ENCODE measurements around the gene SLAMF7. TPM values are rescaled to one million over a fixed set of nuclear protein-coding genes. Genes with fewer than 3 reads are reported as not detected.

The SLAMF7 gene, protein sequence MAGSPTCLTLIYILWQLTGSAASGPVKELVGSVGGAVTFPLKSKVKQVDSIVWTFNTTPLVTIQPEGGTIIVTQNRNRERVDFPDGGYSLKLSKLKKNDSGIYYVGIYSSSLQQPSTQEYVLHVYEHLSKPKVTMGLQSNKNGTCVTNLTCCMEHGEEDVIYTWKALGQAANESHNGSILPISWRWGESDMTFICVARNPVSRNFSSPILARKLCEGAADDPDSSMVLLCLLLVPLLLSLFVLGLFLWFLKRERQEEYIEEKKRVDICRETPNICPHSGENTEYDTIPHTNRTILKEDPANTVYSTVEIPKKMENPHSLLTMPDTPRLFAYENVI
- not detected in 2 replicates for total RNA-seq

GRCh38 chr1:160739098-160739511, at the start of gene SLAMF7:
TSS of gene SLAMF7 (plus strand) at chr1:160739247. CDS start at chr1:160739302, 55 bp downstream.

DNA sequence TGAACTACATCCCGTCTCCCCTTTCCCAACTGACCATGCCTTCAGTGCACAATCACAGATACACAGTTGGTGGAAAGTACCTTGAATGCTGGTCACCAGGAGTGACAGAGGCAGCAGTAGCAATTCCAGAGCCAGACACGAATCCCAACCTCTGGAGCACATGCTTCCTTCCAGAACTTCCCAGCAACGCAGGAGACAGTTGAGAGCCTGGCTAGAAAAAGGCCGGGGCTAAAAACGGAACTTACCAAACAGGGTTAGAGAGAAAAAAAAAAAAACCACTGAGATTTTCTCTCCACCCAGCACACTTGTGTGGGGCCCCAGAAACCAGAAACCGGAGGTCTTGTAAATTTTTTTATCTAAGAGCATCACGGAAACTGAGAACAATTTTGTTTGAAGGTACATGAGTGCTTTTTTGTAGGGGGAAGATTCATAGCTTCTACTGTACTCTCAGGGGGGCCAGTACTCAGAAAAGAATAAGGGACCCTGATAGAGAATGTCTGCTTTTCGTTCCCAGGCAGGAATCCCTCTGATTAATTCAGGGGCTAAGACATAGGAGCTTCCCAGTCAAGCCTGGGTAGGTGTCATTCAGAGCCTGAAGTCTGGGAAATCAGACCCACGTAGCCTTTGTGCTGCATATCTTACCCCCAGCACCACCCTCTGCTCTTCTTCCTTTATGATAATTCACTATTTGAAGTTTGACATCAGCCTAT, 27.3 kb upstream of the SLAMF7 start, which contains the start of gene CD48:
Gene CD48 (minus strand): TSS at position 221 of the 710 bp plus-strand sequence. CDS start 59 bp downstream, at position 162.

GRCh38 chr1:160795951-160796383, 56.9 kb downstream of the SLAMF7 start, which contains the start of gene LY9:
TSS of gene LY9 (plus strand) at chr1:160796174. CDS start at chr1:160796188, 14 bp downstream.

Other genes starting within 250 kb of the SLAMF7 start
- not detected in 2 replicates for gene SLAMF6, start 216.0 kb upstream of the SLAMF7 start, total RNA-seq
- not detected in 2 replicates for gene CD84, start 159.8 kb upstream of the SLAMF7 start, total RNA-seq
- gene SLAMF1, start 92.2 kb upstream of the SLAMF7 start, total RNA-seq = not detected in 2 replicates
- not detected in 2 replicates for gene CD48, start 27.4 kb upstream of the SLAMF7 start, total RNA-seq
- gene LY9, start 56.9 kb downstream of the SLAMF7 start, total RNA-seq = not detected in 2 replicates
- gene CD244, start 123.6 kb downstream of the SLAMF7 start, total RNA-seq = not detected in 2 replicates
- not detected in 2 replicates for gene ITLN1, start 145.9 kb downstream of the SLAMF7 start, total RNA-seq
- gene ITLN2, start 215.6 kb downstream of the SLAMF7 start, total RNA-seq = not detected in 2 replicates

Measured in bronchus fibroblast of lung (primary cell).